Measurements from ENCODE around the gene CDC40. TPM values are rescaled to one million over a fixed set of nuclear protein-coding genes. Genes with fewer than 3 reads are reported as not detected.

Gene CDC40
- total RNA-seq, 1 experiment from 2014 or later, result 26.2 TPM

- Histone ChIP-seq H3K36me3 (ENCODE audit: control insufficient read depth in 1 of 2, insufficient read depth in 2 of 2, low read length in 2 of 2) (no peaks in the 10 kb centered on the region), H3K9me2 (ENCODE audit: insufficient read depth) (no peaks in the 10 kb centered on the region), H2AFZ (ENCODE audit: low read depth, low read length, poor library complexity, severe bottlenecking) (peak within 1 kb of the TSS; percentile 91), H3K79me2 (ENCODE audit: insufficient read depth, low read length) (peaks cover 85% of the 10 kb centered on the region), H3K9ac (ENCODE audit: low read length) (peak within 1 kb of the TSS; percentile 81), H3K27ac (ENCODE audit: low read depth, low read length) (peak within 1 kb of the TSS; percentile 68), H3K9me3 (ENCODE audit: control insufficient read depth in 1 of 2, insufficient read depth in 1 of 2, low read depth in 1 of 2, low read length in 2 of 2) (no peaks in the 10 kb centered on the region), H3K4me2 (ENCODE audit: low read length) (peak within 1 kb of the TSS; percentile 94), H3K4me3 (replicated peaks in 1 of 2; ENCODE audit: low read depth in 1 of 2, low read length in 2 of 2) (peak within 1 kb of the TSS; percentile 82 to 89), H3K4me1 (ENCODE audit: control insufficient read depth in 1 of 2, insufficient read depth in 2 of 2, low read length in 2 of 2) (peaks cover 12 to 17% of the 10 kb centered on the region in 2 experiments; a peak in 3 of 4 replicates), H3K27me3 (ENCODE audit: insufficient read depth, low read length) (no peaks in the 10 kb centered on the region), H4K20me1 (ENCODE audit: insufficient read depth) (peaks cover 3% of the 10 kb centered on the region; the same call in 1 of the 2 replicates)
- DNase-seq (ENCODE audit: low read depth, low spot score) (peak; percentile 97), ATAC-seq (peak; percentile 87)
- RAD21 ChIA-PET (ENCODE audit: low non-redundant PET in 1 of 2, low total read pairs in 2 of 2, uncharacterized antibody in 2 of 2, unreplicated experiment in 2 of 2), result no interaction called here
- CTCF ChIA-PET, result interaction anchor here (0.8 to 2.2 kb wide), 3 partner anchors 20 to 162 kb away, joined by 3 to 4 read pairs (median 3); no protein-coding TSS in a partner anchor
- TF ChIP-seq EGR1 (IDR thresholded peaks at IDR 0.05; ENCODE audit: low read depth) (peak; percentile 92), SP1 (IDR thresholded peaks at IDR 0.05; ENCODE audit: low read depth) (peak; percentile 89), CBX3 (IDR thresholded peaks at IDR 0.05; ENCODE audit: low read depth) (no peak; the same call in 1 of the 2 replicates), POLR2A (IDR thresholded peaks at IDR 0.05; ENCODE audit: borderline replicate concordance, extremely low read depth, insufficient read depth, insufficient read length) (peak; percentile 41), ATF3 (IDR thresholded peaks at IDR 0.05) (no peak), TCF7L2 (IDR thresholded peaks at IDR 0.05; ENCODE audit: borderline replicate concordance, extremely low read depth, insufficient read depth, insufficient read length) (peak; percentile 20), CEBPB (IDR thresholded peaks at IDR 0.05; ENCODE audit: low read depth) (peak; percentile 92), ZBTB33 (IDR thresholded peaks at IDR 0.05; ENCODE audit: extremely low read depth, insufficient replicate concordance, low read length) (peak; percentile 68), SRF (IDR thresholded peaks at IDR 0.05; ENCODE audit: low read depth) (no peak), EZH2 (IDR thresholded peaks at IDR 0.05) (no peak), ZFX (IDR thresholded peaks at IDR 0.05) (0 out of 2 replicates have a peak, but pooled peaks have one; percentile 29), POLR2AphosphoS5 (IDR thresholded peaks at IDR 0.05; ENCODE audit: low read depth, low read length) (peak; percentile 80), JUND (IDR thresholded peaks at IDR 0.05) (peak; percentile 64), ELF1 (IDR thresholded peaks at IDR 0.05; ENCODE audit: borderline replicate concordance, low read depth) (peak; percentile 77; the same call in 1 of the 2 replicates)
- TF ChIP-seq, protein P1, sequence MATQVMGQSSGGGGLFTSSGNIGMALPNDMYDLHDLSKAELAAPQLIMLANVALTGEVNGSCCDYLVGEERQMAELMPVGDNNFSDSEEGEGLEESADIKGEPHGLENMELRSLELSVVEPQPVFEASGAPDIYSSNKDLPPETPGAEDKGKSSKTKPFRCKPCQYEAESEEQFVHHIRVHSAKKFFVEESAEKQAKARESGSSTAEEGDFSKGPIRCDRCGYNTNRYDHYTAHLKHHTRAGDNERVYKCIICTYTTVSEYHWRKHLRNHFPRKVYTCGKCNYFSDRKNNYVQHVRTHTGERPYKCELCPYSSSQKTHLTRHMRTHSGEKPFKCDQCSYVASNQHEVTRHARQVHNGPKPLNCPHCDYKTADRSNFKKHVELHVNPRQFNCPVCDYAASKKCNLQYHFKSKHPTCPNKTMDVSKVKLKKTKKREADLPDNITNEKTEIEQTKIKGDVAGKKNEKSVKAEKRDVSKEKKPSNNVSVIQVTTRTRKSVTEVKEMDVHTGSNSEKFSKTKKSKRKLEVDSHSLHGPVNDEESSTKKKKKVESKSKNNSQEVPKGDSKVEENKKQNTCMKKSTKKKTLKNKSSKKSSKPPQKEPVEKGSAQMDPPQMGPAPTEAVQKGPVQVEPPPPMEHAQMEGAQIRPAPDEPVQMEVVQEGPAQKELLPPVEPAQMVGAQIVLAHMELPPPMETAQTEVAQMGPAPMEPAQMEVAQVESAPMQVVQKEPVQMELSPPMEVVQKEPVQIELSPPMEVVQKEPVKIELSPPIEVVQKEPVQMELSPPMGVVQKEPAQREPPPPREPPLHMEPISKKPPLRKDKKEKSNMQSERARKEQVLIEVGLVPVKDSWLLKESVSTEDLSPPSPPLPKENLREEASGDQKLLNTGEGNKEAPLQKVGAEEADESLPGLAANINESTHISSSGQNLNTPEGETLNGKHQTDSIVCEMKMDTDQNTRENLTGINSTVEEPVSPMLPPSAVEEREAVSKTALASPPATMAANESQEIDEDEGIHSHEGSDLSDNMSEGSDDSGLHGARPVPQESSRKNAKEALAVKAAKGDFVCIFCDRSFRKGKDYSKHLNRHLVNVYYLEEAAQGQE (IDR thresholded peaks at IDR 0.05; ENCODE audit: low read depth), result no peak
- TF ChIP-seq, protein P2, sequence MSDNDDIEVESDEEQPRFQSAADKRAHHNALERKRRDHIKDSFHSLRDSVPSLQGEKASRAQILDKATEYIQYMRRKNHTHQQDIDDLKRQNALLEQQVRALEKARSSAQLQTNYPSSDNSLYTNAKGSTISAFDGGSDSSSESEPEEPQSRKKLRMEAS (IDR thresholded peaks at IDR 0.05), result peak; percentile 86
- BruUV-seq (replicated peaks), result no TSS peak
- intact Hi-C loops (cut with micrococcal nuclease), result no loop called here
- POLR2A ChIA-PET, result no interaction called here
These were observed 610 bp upstream of the CDC40 start, which contains the start of gene WASF1 for GRCh38 chr6:110179406-110180227. Gene WASF1, minus strand, starts transcription at chr6:110179670. Its CDS starts 52,069 bp downstream, at chr6:110127601.

Data from HCT116 (cell line).